SKM-1 treated with dmso at 0.1 percent for 144 hours (cell line): ENCODE data around the gene NOC3L.

ENCODE experiments used
- DNase-seq: peaks from one replicate; lab custom pipeline; 2025; ENCODE audit not compliant: unreplicated experiment; lab: John Stamatoyannopoulos, UW

NOC3L gene

GRCh38 chr10:94308866-94309265 lies 53.9 kb downstream of the NOC3L start:
- no peak for DNase-seq

- no peak for DNase-seq
Observed at GRCh38 chr10:94307046-94307615, 55.6 kb downstream of the NOC3L start.

- DNase-seq, result no peak
Observed at GRCh38 chr10:94303929-94304328, 58.8 kb downstream of the NOC3L start.

GRCh38 chr10:94300042-94300441 lies 62.7 kb downstream of the NOC3L start:
- DNase-seq, result no peak

- no peak for DNase-seq
Observed at GRCh38 chr10:94299417-94299816, 63.3 kb downstream of the NOC3L start.

- DNase-seq, result no peak
Observed at GRCh38 chr10:94294168-94294567, 68.6 kb downstream of the NOC3L start.

GRCh38 chr10:94293354-94293753 lies 69.4 kb downstream of the NOC3L start:
- DNase-seq, result no peak

GRCh38 chr10:94292434-94293090 lies 70.2 kb downstream of the NOC3L start:
- DNase-seq, result no peak

GRCh38 chr10:94288361-94289101 lies 74.2 kb downstream of the NOC3L start:
- no peak for DNase-seq

GRCh38 chr10:94287336-94287735 lies 75.4 kb downstream of the NOC3L start:
- DNase-seq, result no peak

- DNase-seq, result no peak
Observed at GRCh38 chr10:94286901-94287300, 75.8 kb downstream of the NOC3L start.

- DNase-seq, result no peak
Observed at GRCh38 chr10:94285271-94285670, 77.5 kb downstream of the NOC3L start.
